ENCODE measurements around the gene TMEM256. TPM values are rescaled to one million over a fixed set of nuclear protein-coding genes. Genes with fewer than 3 reads are reported as not detected.

Gene TMEM256
- total and polyA plus RNA-seq, 4 donors, result 48.6 to 130 (median 62.8) TPM

DNA sequence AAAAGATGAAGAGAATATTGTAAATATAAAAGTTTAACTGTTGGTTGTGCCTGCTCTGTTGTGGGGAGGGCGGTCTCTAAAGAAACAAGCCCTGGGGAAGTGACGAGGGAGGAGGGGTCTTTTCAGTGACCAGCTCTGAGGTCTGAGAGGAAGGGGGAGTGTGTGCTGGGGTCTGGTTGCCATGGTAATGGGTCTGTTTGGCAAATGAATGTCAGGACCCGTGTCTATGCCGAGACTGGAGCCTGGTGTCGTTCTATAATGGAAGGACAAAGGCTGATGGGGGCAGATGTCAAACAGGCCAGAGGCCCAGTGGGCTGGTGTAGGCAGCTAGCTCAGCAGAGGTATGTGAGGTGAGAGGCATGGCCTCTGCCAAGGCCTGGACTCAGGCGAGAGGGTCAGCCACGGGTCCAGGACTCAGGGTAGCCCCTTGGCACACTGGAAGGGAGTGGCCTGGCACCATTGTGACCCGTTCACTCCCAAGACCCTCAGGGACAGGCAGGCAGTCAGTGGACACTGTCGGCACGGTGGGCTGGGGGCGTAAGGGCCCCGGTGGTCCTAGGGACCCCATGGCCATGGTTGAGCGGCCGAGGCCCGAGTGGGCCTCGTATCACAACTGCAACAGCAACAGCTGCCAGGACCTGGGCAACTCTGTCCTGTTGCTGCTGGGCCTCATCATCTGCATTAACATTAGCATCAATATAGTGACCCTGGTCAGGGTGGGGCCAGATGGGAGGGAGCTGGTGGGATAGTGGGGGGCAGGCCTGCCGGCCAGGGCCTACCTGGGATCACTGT, 16.1 kb upstream of the TMEM256 start, which contains the start of gene SPEM1:
Gene SPEM1 (plus strand): TSS at position 506 of the 792 bp plus-strand sequence. CDS start 61 bp downstream, at position 567.
- 39% methylated on average over 12 of the region's 17 CpGs for WGBS (ENCODE audit: insufficient coverage)
- Histone ChIP-seq H3K27me3 (ENCODE audit: control insufficient read depth, insufficient read depth, low read length) (no peaks in the 10 kb centered on the region), H3K4me3 (ENCODE audit: low read depth, low read length) (no peak within 1 kb of the TSS), H3K9me3 (ENCODE audit: control insufficient read depth, insufficient read depth, low read length) (no peaks in the 10 kb centered on the region), H3K4me1 (ENCODE audit: control insufficient read depth, insufficient read depth, low read length) (peaks cover 24% of the 10 kb centered on the region), H3K36me3 (ENCODE audit: control insufficient read depth, insufficient read depth, low read length) (peaks cover 64% of the 10 kb centered on the region), H3K27ac (ENCODE audit: low read depth, low read length) (no peak within 1 kb of the TSS)
- peak in 3 of 6 donors; percentile 25 to 59 (median 55) for DNase-seq (ENCODE audit: low read depth in 4 of 6, low spot score in 6 of 6)

DNA sequence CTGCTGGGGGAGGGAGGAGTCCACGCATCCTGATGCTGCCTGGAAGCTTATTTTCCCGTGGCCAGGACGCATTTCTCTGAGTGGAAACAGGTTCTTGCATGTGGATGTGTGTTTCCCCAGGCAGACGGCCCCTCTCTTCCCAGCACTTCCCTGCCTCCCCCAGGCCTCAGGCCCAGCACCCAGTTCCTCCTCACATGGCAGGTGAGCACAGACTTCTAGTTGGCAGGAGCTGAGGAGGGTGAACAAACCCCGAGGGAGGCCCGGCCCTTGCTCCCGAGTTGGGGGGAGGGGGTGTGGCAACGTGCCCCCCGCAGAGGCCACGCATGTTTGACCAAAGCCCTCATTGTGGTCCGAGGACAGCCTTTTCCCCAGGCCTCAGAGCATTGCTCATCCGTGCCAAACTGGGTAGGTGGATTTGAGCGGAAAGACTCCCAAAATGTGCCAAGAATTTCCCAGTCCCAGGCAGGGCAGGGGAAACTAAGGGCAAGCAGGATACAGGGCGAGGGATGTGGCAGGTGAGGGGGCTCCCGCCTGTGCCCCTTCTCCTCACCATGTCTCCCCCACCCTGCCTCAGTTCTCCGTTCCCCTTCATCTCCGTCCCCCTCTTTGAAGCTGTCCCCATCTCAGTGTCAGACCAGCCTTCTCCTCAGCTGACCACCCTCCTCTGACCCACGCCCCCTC, 14.7 kb upstream of the TMEM256 start:
- Histone ChIP-seq H3K27ac (ENCODE audit: low read depth, low read length) (no peak overlapping the region), H3K4me1 (ENCODE audit: control insufficient read depth, insufficient read depth, low read length) (peaks cover 28% of the 10 kb centered on the region), H3K27me3 (ENCODE audit: control insufficient read depth, insufficient read depth, low read length) (no peaks in the 10 kb centered on the region), H3K9me3 (ENCODE audit: control insufficient read depth, insufficient read depth, low read length) (no peaks in the 10 kb centered on the region), H3K4me3 (ENCODE audit: low read depth, low read length) (no peak overlapping the region), H3K36me3 (ENCODE audit: control insufficient read depth, insufficient read depth, low read length) (peaks cover 78% of the 10 kb centered on the region)
- DNase-seq (ENCODE audit: low read depth in 4 of 6, low spot score in 6 of 6), result no peak
- WGBS (ENCODE audit: insufficient coverage), result 41% methylated on average over 13 of the region's 18 CpGs

- WGBS (ENCODE audit: insufficient coverage), result 93% methylated on average over 42 of the region's 54 CpGs
- Histone ChIP-seq H3K4me3 (ENCODE audit: low read depth, low read length) (no peak overlapping the region), H3K36me3 (ENCODE audit: control insufficient read depth, insufficient read depth, low read length) (peaks cover 84% of the 10 kb centered on the region), H3K4me1 (ENCODE audit: control insufficient read depth, insufficient read depth, low read length) (peaks cover 36% of the 10 kb centered on the region), H3K27ac (ENCODE audit: low read depth, low read length) (no peak overlapping the region), H3K27me3 (ENCODE audit: control insufficient read depth, insufficient read depth, low read length) (no peaks in the 10 kb centered on the region), H3K9me3 (ENCODE audit: control insufficient read depth, insufficient read depth, low read length) (no peaks in the 10 kb centered on the region)
- DNase-seq (ENCODE audit: low read depth in 4 of 6, low spot score in 6 of 6), result no peak
Measured at GRCh38 chr17:7417056-7417655, 13.3 kb upstream of the TMEM256 start.

- peaks cover 87% of the 10 kb centered on the region for H3K36me3 ChIP-seq (ENCODE audit: control insufficient read depth, insufficient read depth, low read length)
- H3K4me1 ChIP-seq (ENCODE audit: control insufficient read depth, insufficient read depth, low read length), result peaks cover 36% of the 10 kb centered on the region
- H3K27me3 ChIP-seq (ENCODE audit: control insufficient read depth, insufficient read depth, low read length), result no peaks in the 10 kb centered on the region
- no peak for DNase-seq (ENCODE audit: low read depth in 4 of 6, low spot score in 6 of 6)
- no peaks in the 10 kb centered on the region for H3K9me3 ChIP-seq (ENCODE audit: control insufficient read depth, insufficient read depth, low read length)
- H3K27ac ChIP-seq (ENCODE audit: low read depth, low read length), result no peak overlapping the region
- no peak overlapping the region for H3K4me3 ChIP-seq (ENCODE audit: low read depth, low read length)
- WGBS (ENCODE audit: insufficient coverage), result 67% methylated on average over 4 of the region's 6 CpGs
Measured at GRCh38 chr17:7416323-7416722, 12.4 kb upstream of the TMEM256 start.

GRCh38 chr17:7415784-7416183, 11.9 kb upstream of the TMEM256 start:
- DNase-seq (ENCODE audit: low read depth in 4 of 6, low spot score in 6 of 6), result no peak
- Histone ChIP-seq H3K27ac (ENCODE audit: low read depth, low read length) (no peak overlapping the region), H3K36me3 (ENCODE audit: control insufficient read depth, insufficient read depth, low read length) (peaks cover 87% of the 10 kb centered on the region), H3K27me3 (ENCODE audit: control insufficient read depth, insufficient read depth, low read length) (no peaks in the 10 kb centered on the region), H3K4me1 (ENCODE audit: control insufficient read depth, insufficient read depth, low read length) (peaks cover 35% of the 10 kb centered on the region), H3K9me3 (ENCODE audit: control insufficient read depth, insufficient read depth, low read length) (no peaks in the 10 kb centered on the region), H3K4me3 (ENCODE audit: low read depth, low read length) (no peak overlapping the region)
- WGBS (ENCODE audit: insufficient coverage), result 92% methylated on average over 23 of the region's 23 CpGs

- peaks cover 88% of the 10 kb centered on the region for H3K36me3 ChIP-seq (ENCODE audit: control insufficient read depth, insufficient read depth, low read length)
- H3K27ac ChIP-seq (ENCODE audit: low read depth, low read length), result no peak overlapping the region
- no peak for DNase-seq (ENCODE audit: low read depth in 4 of 6, low spot score in 6 of 6)
- no peaks in the 10 kb centered on the region for H3K9me3 ChIP-seq (ENCODE audit: control insufficient read depth, insufficient read depth, low read length)
- no peak overlapping the region for H3K4me3 ChIP-seq (ENCODE audit: low read depth, low read length)
- H3K4me1 ChIP-seq (ENCODE audit: control insufficient read depth, insufficient read depth, low read length), result peaks cover 26% of the 10 kb centered on the region
- WGBS (ENCODE audit: insufficient coverage), result 88% methylated on average over 14 of the region's 14 CpGs
- H3K27me3 ChIP-seq (ENCODE audit: control insufficient read depth, insufficient read depth, low read length), result no peaks in the 10 kb centered on the region
Measured at GRCh38 chr17:7414837-7415236, 10.9 kb upstream of the TMEM256 start.

DNA sequence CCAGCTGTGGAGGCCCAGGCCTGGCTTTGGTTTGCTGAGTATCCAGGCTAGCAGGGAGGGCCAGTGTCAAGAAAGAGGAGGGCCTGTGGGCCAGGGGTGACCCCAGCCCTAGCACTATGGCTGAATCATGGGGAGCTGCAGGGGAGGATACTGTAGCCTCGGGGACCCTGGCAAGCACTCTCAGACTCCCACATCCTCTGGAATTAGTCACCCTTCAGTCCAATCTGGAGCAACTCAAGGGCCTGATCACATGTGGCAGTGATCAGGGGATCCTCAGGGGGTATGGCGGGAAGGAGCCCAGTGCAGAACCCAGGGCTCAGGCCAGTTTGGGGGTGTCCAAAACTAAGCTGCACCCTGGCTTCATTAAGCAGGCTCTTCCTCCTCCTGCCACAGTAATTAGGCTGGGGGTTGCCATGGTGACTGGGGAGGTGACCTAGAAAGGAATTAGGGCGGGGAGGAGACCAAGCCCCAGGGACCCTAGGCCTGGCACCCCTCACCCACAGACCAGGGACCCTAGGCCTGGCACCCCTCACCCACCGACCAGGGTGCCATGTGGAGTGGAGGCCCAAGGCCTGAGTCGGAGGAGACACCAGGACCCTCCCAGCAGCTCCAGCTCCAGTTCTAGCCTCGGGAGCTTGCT, 9.6 kb upstream of the TMEM256 start:
- Histone ChIP-seq H3K36me3 (ENCODE audit: control insufficient read depth, insufficient read depth, low read length) (peaks cover 90% of the 10 kb centered on the region), H3K4me3 (ENCODE audit: low read depth, low read length) (no peak overlapping the region), H3K27me3 (ENCODE audit: control insufficient read depth, insufficient read depth, low read length) (no peaks in the 10 kb centered on the region), H3K27ac (ENCODE audit: low read depth, low read length) (no peak overlapping the region), H3K9me3 (ENCODE audit: control insufficient read depth, insufficient read depth, low read length) (no peaks in the 10 kb centered on the region), H3K4me1 (ENCODE audit: control insufficient read depth, insufficient read depth, low read length) (peaks cover 14% of the 10 kb centered on the region)
- no peak for DNase-seq (ENCODE audit: low read depth in 4 of 6, low spot score in 6 of 6)
- 90% methylated on average over 2 of the region's 6 CpGs for WGBS (ENCODE audit: insufficient coverage)

DNA sequence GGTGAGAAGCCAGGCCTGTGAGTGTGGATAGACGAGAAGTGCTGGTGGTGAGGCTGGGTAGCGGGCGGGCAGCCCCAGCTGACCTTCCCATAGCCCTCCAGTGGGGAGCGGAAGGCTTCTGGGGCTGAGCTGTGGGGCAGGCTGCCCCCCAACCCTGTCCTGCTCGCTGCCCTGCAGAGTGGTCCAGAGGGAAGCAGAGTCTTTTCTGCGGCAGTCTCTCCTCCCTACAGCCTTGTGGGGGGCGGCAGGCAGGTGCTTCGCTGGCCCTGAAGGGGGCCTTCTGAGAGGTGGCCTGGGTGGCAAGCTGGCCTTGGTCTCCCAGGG, 7.5 kb upstream of the TMEM256 start:
- no peaks in the 10 kb centered on the region for H3K9me3 ChIP-seq (ENCODE audit: control insufficient read depth, insufficient read depth, low read length)
- H3K4me3 ChIP-seq (ENCODE audit: low read depth, low read length), result no peak overlapping the region
- 68% methylated on average over 4 of the region's 8 CpGs for WGBS (ENCODE audit: insufficient coverage)
- H3K4me1 ChIP-seq (ENCODE audit: control insufficient read depth, insufficient read depth, low read length), result peaks cover 27% of the 10 kb centered on the region
- peaks cover 76% of the 10 kb centered on the region for H3K36me3 ChIP-seq (ENCODE audit: control insufficient read depth, insufficient read depth, low read length)
- DNase-seq (ENCODE audit: low read depth in 4 of 6, low spot score in 6 of 6), result no peak
- H3K27ac ChIP-seq (ENCODE audit: low read depth, low read length), result no peak overlapping the region
- no peaks in the 10 kb centered on the region for H3K27me3 ChIP-seq (ENCODE audit: control insufficient read depth, insufficient read depth, low read length)

DNA sequence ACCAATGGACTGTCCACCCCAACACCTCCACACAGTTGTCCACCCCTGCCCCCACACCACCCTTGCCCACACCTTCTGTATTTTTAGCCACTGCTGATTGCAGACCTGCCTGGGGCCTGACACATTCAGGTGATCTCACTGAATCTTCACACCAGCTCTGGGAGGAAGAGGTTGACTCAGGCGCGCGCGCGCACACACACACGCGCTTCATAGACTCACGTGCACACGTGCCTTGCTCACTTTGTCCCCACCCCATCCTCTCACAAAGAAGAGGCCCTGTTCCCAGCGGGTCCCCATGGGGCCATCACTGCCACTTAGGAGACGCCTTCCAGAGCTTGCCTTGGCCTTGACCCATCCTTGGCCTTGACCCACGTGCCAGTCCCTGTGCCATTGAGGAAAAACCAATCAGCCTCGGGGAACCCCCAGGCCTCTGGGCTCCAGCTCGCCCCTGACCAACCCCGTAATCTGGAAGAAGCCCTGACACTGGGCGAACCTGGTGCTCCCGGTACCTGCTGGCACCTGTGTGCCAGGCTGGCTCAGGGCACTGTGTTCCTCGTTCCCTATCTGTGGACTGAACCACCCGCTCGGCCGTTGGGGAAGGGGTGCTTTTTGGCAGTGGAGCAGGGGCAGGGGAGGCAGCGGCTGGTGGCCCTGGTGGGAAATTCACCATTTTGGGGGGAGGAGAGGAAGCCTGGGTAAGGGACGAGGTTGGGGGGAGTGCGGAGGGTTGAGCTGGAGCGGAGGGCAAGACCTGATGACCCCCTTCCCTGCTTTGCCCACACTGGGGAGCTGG, 6.9 kb upstream of the TMEM256 start:
- Histone ChIP-seq H3K9me3 (ENCODE audit: control insufficient read depth, insufficient read depth, low read length) (no peaks in the 10 kb centered on the region), H3K4me3 (ENCODE audit: low read depth, low read length) (no peak overlapping the region), H3K27ac (ENCODE audit: low read depth, low read length) (no peak overlapping the region), H3K36me3 (ENCODE audit: control insufficient read depth, insufficient read depth, low read length) (peaks cover 72% of the 10 kb centered on the region), H3K27me3 (ENCODE audit: control insufficient read depth, insufficient read depth, low read length) (no peaks in the 10 kb centered on the region), H3K4me1 (ENCODE audit: control insufficient read depth, insufficient read depth, low read length) (peaks cover 33% of the 10 kb centered on the region)
- DNase-seq (ENCODE audit: low read depth in 4 of 6, low spot score in 6 of 6), result no peak
- WGBS (ENCODE audit: insufficient coverage), result 87% methylated on average over 21 of the region's 25 CpGs

All from spinal cord (tissue), 10 donors.